Neural crest cell (in vitro differentiated cells): ENCODE data around the gene ITSN1. TPM values are rescaled to one million over a fixed set of nuclear protein-coding genes. Genes with fewer than 3 reads are reported as not detected.
A peak's percentile ranks its signal among the peaks of the same experiment; 100 is the strongest.

Experiments used
- DNase-seq: peaks from one replicate; pipeline ENCODE4 v3.0.0; 2021; ENCODE audit warnings: low read depth, mixed read lengths, low spot score
- H3K27ac Mint-ChIP-seq: one replicate; pipeline ENCODE4 v1.8.0; 2021; ENCODE audit warnings: mild to moderate bottlenecking, mixed read lengths; ENCODE audit not compliant: unreplicated experiment
- H3K27me3 Mint-ChIP-seq: 2 replicates; pipeline ENCODE4 v1.8.0; 2021; ENCODE audit warnings: low read depth, mild to moderate bottlenecking, mixed read lengths
- H3K36me3 Mint-ChIP-seq: 2 replicates; pipeline ENCODE4 v1.8.0; 2021; ENCODE audit warnings: low read depth, mild to moderate bottlenecking, mixed read lengths
- H3K4me1 Mint-ChIP-seq: 2 replicates; pipeline ENCODE4 v1.8.0; 2021; ENCODE audit warnings: mixed read lengths
- H3K4me3 Mint-ChIP-seq: one replicate; pipeline ENCODE4 v1.8.0; 2021; ENCODE audit warnings: mild to moderate bottlenecking, mixed read lengths
- H3K9me3 Mint-ChIP-seq: 2 replicates; pipeline ENCODE4 v1.8.0; 2021; ENCODE audit warnings: mixed read lengths
- CTCF ChIP-seq: fragments of 200-600 bp; sonication (generic); conservative IDR thresholded peaks from 2 replicates; pipeline ENCODE4 v1.5.0; 2021; ENCODE audit warnings: antibody characterized with exemption, mild to moderate bottlenecking
- total RNA-seq: library from RNA; stranded (reverse); gene quantifications from 2 replicates; pipeline ENCODE4 v1.2.1, GENCODE V29; 2021

Gene ITSN1
- total RNA-seq, 1 donor from 2014 or later, result 62.7 TPM

GRCh38 chr21:33901412-33902288 is 259.3 kb downstream of the ITSN1 start:
- Mint-ChIP-seq H3K4me3 (peak overlapping the region; percentile 3), H3K27me3 (no peaks in the 10 kb centered on the region), H3K27ac (no peak overlapping the region), H3K4me1 (peaks cover 4% of the 10 kb centered on the region), H3K36me3 (peaks cover 11% of the 10 kb centered on the region), H3K9me3 (no peaks in the 10 kb centered on the region)
- peak; percentile 43 for DNase-seq
- TF ChIP-seq CTCF, result peak; percentile 62

- Mint-ChIP-seq H3K36me3 (peaks cover 15% of the 10 kb centered on the region), H3K27me3 (no peaks in the 10 kb centered on the region)
Observed at GRCh38 chr21:33902349-33902748, 260.0 kb downstream of the ITSN1 start.

GRCh38 chr21:33904041-33904440 is 261.7 kb downstream of the ITSN1 start:
- no peaks in the 10 kb centered on the region for H3K9me3 Mint-ChIP-seq

More at GRCh38 chr21:33902349-33902748, 260.0 kb downstream of the ITSN1 start:
- no peak for DNase-seq
- H3K9me3 Mint-ChIP-seq, result no peaks in the 10 kb centered on the region
- H3K4me1 Mint-ChIP-seq, result peaks cover 4% of the 10 kb centered on the region
- no peak overlapping the region for H3K27ac Mint-ChIP-seq
- no peak overlapping the region for H3K4me3 Mint-ChIP-seq
- TF ChIP-seq CTCF, result no peak

GRCh38 chr21:33908760-33909159 is 266.5 kb downstream of the ITSN1 start:
- Mint-ChIP-seq H3K9me3 (no peaks in the 10 kb centered on the region), H3K4me3 (no peak overlapping the region), H3K27ac (no peak overlapping the region), H3K4me1 (no peaks in the 10 kb centered on the region), H3K27me3 (no peaks in the 10 kb centered on the region), H3K36me3 (peaks cover 17% of the 10 kb centered on the region)
- TF ChIP-seq CTCF, result no peak
- DNase-seq, result no peak

More at GRCh38 chr21:33904041-33904440, 261.7 kb downstream of the ITSN1 start:
- H3K36me3 Mint-ChIP-seq, result peaks cover 16% of the 10 kb centered on the region
- DNase-seq, result no peak
- no peak for TF ChIP-seq CTCF
- no peaks in the 10 kb centered on the region for H3K27me3 Mint-ChIP-seq
- H3K27ac Mint-ChIP-seq, result no peak overlapping the region
- peaks cover 4% of the 10 kb centered on the region for H3K4me1 Mint-ChIP-seq
- no peak overlapping the region for H3K4me3 Mint-ChIP-seq

GRCh38 chr21:33909756-33910155 is 267.5 kb downstream of the ITSN1 start:
- Mint-ChIP-seq H3K27ac (no peak overlapping the region), H3K4me3 (no peak overlapping the region), H3K27me3 (no peaks in the 10 kb centered on the region), H3K36me3 (peaks cover 15% of the 10 kb centered on the region), H3K9me3 (no peaks in the 10 kb centered on the region), H3K4me1 (peaks cover 8% of the 10 kb centered on the region)
- TF ChIP-seq CTCF, result no peak
- DNase-seq, result no peak
